Vagina (tissue), 2 donors: ENCODE results near the gene GRM3.

Experiments used
- CTCF ChIP-seq, 3 experiments: fragments of 450-650 bp in 2 of 3; fragments of 200-600 bp in 1 of 3; sonication (generic) in 1 of 3; IDR thresholded peaks; one replicate each; pipeline ENCODE4 v1.5.1; 2017 to 2019; ENCODE audit warnings: antibody characterized with exemption in 3 of 3, mild to moderate bottlenecking in 2 of 3, moderate library complexity in 2 of 3
- POLR2A ChIP-seq, 2 donors: fragments of 450-650 bp; IDR thresholded peaks; one replicate each; pipeline ENCODE4 v1.6.1; 2017; ENCODE audit warnings: antibody characterized with exemption in 2 of 2, mild to moderate bottlenecking in 2 of 2, moderate library complexity in 2 of 2
- POLR2AphosphoS5 ChIP-seq, 2 donors: sonication (generic); formaldehyde crosslinking; IDR thresholded peaks; one replicate each; pipeline ENCODE4 v1.9.0; 2017; ENCODE audit warnings: antibody characterized with exemption in 2 of 2, mild to moderate bottlenecking in 2 of 2, low read depth in 1 of 2; ENCODE audit not compliant: insufficient read depth in 1 of 2

DNA sequence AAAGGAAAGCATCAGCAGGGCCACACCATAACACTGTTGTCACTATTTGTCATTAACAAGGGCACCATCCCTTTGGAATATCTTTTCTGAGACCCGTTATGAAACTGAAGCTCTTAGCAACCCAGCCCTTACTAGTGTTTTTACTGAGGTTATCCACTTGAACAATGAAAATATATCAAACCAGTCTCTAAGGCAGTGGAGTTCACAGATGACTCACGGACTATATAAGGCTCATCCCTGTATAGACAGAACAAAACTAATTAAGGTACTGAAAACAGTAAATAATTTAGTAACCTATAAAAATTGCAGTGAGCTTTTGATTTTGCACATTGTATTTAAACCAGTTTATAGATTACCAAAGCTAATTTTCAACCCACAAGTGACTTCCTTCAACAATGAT lies 219.7 kb downstream of the GRM3 start:
- TF ChIP-seq CTCF (IDR thresholded peaks at IDR 0.05), result no peak
- TF ChIP-seq POLR2A (IDR thresholded peaks at IDR 0.05), result no peak
- no peak for TF ChIP-seq POLR2AphosphoS5 (IDR thresholded peaks at IDR 0.05; ENCODE audit: insufficient read depth in 1 of 2, low read depth in 1 of 2)
